GM19351 (cell line): ENCODE results near the gene PRR15.

ENCODE experiments used
- ATAC-seq: cut with Tn5 transposase; IDR thresholded peaks from one replicate; pipeline ENCODE4 v1.9.1; 2021; ENCODE audit warnings: mild to moderate bottlenecking, moderate library complexity; ENCODE audit not compliant: unreplicated experiment

The PRR15 gene

DNA sequence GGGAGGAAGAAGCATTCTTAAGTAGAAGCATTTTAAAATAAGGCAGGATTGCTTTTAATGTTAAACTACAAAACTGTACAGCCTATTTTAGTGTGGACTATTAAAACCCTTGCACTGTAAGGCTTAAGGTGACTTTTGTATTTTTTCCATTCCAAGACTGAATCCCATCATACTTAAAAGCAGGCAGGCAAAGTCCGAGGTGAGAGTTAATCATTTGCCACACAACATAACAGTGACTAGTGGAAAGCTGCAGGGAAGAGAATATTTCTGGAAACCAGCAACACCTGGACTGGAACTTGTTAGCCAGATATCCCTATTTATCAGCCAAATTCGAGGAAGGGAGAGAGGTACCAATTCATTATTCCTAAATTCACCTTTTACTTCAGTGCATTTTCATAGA lies 3.5 kb downstream of the PRR15 start:
- no peak for ATAC-seq

GRCh38 chr7:29569648-29570047 lies 6.0 kb downstream of the PRR15 start:
- no peak for ATAC-seq

- no peak for ATAC-seq
Measured at GRCh38 chr7:29572558-29572957, 8.9 kb downstream of the PRR15 start.

- no peak for ATAC-seq
Measured at GRCh38 chr7:29573567-29573966, 9.9 kb downstream of the PRR15 start.

DNA sequence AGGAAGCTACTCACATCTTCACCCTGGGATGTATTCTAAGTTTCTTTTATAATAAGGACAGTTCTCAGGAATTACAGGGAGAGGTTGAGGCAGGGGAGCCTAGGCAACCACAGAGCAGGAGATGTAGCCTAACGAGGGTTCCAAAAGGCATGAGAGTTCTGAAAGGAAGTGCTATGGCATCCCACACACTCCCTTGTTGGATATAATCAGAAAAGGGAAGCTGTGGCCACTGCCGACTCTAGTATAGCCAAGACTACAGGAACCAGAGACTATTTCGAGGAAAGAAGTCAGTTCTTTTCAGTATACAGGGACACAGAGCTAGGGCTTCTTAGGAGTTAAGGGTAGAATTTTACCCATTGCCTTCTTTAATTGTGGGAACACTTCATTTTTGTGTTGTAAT lies 11.0 kb downstream of the PRR15 start:
- ATAC-seq: no peak

DNA sequence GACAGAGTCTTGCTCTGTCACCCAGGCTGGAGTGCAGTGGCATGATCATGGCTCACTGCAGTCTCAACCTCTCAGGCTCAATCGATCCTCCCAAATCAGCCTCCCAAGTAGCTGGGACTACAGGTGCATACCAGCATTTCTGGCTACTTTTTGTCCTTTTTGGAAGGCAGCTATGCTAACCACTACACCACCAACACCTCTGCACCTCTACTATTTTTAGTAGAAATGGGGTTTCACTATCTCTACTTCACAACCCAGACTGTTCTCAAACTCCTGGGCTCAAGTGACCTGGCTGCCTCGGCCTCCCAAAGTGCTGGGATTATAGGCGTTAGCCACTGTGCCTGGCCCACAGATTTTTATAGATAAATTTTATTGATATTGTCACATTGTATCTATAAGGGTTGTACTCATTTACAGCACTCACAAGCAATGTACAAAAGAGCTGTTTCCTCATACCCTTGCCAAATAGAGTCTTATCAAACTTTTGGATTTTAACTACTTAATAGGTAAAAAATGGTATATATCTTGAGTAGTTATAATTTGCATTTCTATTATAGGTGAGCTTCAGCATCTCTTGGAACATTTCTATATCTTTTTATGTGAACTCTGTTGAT lies 23.7 kb downstream of the PRR15 start:
- ATAC-seq: peak; percentile 69

DNA sequence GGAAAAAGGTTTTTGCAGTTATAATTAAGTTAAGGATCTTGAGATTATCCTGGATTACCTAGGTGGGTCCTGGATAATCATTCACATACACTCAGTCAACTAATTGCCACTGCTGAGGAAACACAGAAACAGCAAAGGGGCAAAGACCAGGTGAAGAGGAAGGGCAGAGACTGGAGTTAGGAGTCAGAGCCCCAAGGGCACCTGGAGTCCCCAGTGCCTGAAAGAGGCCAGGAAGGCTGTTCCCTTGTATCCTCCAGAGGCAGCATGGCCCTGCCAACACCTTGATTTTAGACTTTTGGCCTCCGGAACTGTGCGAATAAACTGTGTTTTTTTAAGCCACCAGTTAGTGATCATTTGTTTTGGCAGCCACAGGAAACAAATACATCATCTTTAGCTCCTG lies 24.6 kb downstream of the PRR15 start:
- ATAC-seq: no peak

DNA sequence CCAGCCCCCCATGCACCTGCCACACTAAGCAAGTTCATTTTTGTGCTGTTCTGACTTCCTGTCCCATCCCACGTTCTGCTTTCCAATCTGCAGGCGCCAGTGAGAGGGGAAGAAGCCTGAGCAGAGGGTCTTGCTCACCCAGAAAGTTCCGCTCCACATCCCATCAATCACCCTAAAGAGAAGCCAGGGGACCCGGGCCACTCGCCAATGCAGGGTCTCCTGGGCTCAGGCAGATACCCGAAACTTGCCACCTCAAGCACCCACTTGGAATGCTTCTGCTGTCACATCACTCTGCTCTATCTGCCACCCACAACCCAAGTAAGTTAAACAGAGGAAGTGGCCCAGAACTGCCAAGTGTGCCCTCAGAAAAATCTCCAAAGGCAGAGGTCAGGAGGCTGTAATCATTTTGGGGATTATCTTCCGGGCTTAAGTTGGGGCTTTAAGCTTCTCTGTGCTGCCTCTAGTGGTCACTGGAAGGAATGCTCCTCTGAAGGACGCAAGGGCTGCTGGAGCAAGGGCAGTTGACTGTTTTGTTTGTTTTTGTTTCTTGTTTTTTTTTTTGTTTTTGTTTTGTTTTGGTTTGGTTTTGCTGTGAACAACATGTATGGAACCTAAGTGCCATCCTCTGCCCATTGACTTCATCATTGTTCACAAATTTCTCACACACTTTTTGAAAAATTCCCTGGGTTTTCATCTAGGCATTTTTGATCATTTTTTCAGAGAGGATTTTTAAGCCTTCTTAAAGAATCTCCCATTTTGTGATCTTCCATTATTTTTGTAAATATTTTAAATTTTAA lies 25.5 kb downstream of the PRR15 start:
- ATAC-seq: peak; percentile 91

- ATAC-seq: no peak
Measured at GRCh38 chr7:29592866-29593265, 29.2 kb downstream of the PRR15 start.

GRCh38 chr7:29593459-29593858 lies 29.8 kb downstream of the PRR15 start:
- no peak for ATAC-seq

GRCh38 chr7:29596593-29597178 lies 33.1 kb downstream of the PRR15 start:
- no peak for ATAC-seq

DNA sequence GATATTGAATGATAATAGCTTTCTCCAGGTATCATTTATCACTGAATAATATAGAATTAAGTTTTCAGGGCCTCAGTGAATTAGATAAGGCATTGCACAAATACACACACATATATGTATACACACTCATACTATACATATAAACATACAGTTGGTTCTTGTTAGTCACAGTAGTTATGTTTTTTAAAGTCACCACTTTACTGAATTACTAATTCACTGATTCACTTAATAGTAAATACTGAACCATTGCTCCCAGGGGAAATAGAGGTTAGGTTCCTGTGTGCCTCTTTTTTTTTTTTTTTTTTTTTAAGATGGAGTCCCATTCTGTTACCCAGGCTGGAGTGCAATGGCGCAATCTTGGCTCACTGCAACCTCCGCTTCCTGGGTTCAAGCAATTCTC lies 33.6 kb downstream of the PRR15 start:
- ATAC-seq: no peak

DNA sequence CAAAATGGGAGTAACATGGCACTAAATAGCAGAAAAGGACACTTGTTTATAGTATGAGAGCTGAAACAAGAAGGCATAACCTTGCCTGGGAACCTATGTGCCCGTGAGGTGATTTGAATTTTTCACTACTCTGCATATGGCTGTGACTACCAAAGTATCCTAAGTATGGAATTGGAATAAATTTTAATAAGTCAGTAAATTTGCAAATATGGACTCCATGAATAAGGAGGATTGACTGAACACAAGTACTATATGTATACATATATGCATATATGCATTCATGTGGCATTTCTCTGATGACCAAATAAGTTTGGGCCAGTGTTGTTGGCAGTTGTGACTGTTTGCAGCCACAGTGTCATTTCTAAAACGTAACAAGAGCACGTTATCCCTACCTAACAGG lies 34.5 kb downstream of the PRR15 start:
- no peak for ATAC-seq

- no peak for ATAC-seq
Measured at GRCh38 chr7:29598613-29599012, 35.0 kb downstream of the PRR15 start.

- ATAC-seq: no peak
Measured at GRCh38 chr7:29599026-29599425, 35.4 kb downstream of the PRR15 start.

GRCh38 chr7:29600661-29601060 lies 37.0 kb downstream of the PRR15 start:
- no peak for ATAC-seq

GRCh38 chr7:29604052-29604451 lies 40.4 kb downstream of the PRR15 start:
- ATAC-seq: no peak

- ATAC-seq: no peak
Measured at GRCh38 chr7:29604702-29605101, 41.1 kb downstream of the PRR15 start.

DNA sequence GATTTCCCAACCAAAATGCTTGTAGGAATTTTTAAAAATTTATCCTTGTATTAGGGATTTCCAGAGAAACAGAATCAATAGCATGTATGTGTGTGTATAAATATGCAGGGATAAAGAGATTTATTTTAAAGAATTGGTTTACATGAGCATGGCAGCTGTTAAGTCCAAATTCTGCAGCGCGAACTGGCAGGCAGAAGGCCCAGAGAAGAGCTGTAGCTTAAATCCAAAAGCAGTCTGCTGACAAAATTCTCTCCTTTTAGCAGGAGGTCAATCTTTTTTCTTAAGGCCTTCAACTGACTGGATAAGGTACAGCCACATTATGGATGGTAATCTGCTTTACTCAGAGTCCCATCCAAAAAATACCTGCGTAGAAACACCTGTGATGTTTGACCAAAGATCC lies 42.0 kb downstream of the PRR15 start:
- no peak for ATAC-seq

GRCh38 chr7:29606287-29606721 lies 42.7 kb downstream of the PRR15 start:
- ATAC-seq: no peak

GRCh38 chr7:29606830-29607229 lies 43.2 kb downstream of the PRR15 start:
- no peak for ATAC-seq

DNA sequence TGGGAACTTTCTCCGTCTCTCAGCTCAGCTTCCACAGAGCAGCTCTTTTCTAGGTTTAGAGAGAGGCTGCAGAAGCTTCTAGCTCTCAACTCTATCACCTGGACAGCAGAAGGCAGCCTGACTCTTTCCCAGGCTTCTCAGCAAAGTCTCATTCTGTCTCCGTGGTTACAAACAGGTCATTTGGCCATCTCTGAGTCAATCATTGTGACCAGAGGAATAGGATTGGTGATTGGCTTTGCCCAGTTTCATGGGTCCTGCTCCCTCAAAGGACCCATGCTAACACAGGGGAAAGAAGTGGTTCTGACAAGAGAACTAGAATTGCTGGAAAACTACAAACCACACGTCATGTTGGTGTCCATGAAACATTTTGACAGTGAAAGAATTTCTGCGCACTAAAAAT lies 43.6 kb downstream of the PRR15 start:
- no peak for ATAC-seq
